HPDE6-E6E7 (cell line): ENCODE data around the gene EFHC2.
"Not testable (repeated sequence)": the region's sequence is repeated elsewhere in the genome, so short reads cannot be mapped to it uniquely, and the experiment has no call there.

ENCODE experiments used
- DNase-seq: peaks from one replicate; pipeline ENCODE4 v3.0.0; 2011; ENCODE audit warnings: missing footprints; ENCODE audit errors: extremely low spot score

The EFHC2 gene

DNA sequence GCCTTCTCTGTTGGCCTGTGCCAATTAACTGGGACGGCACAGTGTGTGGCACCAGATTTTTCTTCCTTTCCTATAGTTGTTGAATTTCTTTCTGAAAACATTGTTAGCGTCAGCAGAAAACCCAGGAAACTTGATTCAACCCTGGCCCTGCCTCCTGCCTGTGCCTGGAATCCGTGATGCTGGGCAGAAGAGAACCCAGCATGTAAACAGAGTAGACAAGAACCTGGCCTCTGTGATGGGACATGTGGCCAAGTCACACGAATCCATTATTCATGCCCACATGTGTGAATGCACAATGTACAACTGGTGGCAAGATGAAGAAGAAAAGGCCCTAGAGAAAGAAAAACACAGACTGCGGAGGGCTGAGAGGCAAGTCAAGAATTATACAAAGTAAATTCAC, 111.4 kb downstream of the EFHC2 start:
- DNase-seq = no peak

DNA sequence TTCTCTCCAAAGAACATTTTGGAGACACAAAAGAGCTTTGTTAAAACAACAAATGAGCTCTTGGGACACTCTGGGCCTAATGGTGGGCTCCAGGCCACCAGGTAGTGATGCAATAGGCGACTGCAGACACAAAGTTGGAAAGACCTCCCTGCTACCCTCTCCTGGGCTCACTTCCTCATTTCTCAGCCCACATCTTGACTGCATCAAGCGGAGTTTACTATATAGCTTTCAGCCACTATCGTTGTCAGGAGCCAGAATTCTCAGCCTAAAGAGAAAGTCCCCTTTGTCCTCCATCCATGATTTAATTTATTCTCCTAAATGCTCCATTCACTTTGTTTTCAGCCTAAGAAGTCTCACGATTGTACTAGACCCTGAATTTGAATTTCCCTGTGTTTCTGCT, 114.9 kb downstream of the EFHC2 start:
- DNase-seq = no peak

DNA sequence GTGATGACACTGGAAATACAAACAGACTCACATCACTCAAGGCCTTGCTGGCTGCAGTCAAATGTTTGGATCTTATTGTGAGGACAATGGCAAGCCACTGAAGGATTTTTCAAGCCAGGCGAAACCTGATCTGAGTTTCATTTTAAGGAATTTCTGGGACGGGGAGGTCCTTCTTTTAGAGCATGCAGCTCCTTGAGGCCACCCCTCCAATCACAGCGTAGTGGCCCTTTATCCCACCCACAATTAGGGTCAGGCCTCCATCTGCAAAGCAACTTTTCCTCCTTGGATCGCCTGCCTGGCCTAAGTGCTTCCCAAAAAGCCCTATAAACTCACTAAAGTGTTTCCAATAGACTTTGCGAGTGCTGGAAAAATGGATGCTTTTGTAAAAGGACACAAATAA, 115.5 kb downstream of the EFHC2 start:
- DNase-seq = no peak

DNA sequence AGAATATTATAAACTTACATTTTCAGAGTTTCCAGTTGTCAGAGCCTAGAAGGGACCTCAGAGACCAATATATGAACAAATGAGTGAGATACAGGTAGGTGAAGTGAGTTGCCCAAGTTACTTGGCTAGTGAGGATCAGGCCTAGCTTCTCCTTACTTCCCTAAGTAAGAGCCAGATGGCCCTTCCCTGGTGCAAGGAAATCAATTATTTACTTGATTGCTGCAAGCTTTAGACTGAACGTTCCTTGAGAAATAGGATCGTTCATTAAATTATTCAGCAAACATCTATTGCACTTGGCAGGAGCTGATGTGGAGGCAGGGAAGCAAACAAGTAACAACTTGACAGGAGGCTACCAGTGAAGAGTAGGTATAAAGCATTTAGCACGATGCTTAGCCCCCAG, 117.8 kb downstream of the EFHC2 start:
- DNase-seq = no peak

DNA sequence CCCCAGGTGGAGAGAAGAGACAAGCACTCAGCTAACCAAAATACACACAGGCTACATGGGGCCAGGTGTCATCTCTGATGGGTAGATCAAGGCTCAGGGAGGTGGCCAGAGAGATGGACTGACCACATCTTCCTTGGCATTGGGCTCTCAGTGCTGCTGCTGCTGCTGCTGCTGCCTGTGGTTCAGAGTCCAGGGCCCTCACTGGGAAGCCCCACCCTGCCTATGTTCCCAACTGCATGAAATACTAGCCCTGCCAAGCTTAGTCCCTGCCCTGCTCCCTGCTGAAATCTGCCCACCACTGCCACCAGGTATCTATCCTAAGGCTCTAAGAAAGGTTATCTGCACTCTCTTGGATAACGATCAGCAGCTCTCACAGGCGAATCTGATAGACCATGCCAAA, 118.7 kb downstream of the EFHC2 start:
- no peak for DNase-seq

DNA sequence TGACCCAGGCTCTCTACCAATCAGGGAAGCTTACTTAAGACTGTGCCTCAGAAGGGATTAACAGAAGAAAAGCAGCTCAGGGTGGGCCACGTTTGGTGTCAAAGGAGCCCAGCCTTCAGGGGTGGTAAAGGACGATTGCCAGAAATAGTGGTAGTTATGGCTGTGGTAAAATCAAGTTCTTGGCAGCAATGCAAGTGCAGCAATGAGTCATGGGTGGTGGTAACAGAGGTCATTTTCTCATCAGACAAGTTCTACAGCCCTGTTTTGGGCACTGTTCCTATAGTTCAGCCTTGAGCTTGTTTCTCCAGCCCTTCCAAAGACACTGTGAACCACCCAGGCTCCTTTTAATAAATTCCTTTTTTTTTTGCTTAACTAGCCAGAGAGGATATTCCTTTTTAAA, 120.3 kb downstream of the EFHC2 start:
- peak; percentile 42 for DNase-seq

DNA sequence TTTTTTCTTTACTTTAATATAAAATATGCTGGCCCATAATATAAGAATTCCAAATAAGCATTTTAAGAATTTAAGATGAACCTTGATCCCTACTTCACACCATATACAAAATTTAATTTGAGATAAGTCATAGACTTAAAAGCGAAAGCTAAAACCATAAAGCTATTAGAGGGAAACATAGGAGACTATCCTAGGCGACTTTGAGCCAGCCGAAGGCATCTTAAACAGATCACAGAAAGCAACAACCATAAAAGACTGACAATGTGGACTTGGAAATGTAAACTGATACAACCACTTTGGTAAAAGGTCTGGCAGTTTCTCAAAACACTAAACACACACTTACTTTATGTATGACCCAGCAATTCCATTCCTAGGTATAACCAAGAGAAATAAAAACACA, 125.0 kb downstream of the EFHC2 start:
- DNase-seq = no peak

DNA sequence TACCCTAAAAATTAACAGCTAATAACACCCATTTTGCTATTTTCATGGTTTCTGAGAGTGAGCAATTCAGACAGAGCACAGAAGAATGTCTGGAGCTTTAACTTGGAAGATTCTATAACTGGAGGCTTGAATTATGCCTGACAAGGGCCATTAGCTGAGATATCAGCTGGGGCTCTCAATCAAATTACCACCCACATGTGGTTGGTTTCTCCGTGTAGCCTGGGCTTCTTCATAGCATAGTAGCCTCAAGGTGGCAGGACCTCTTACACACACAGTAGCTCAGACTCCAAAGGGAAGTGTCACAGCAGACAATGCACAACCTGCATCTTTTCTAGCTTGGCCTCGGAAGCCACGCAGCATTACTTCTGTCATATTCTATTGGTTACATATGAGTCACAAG, 127.3 kb downstream of the EFHC2 start:
- no peak for DNase-seq

DNA sequence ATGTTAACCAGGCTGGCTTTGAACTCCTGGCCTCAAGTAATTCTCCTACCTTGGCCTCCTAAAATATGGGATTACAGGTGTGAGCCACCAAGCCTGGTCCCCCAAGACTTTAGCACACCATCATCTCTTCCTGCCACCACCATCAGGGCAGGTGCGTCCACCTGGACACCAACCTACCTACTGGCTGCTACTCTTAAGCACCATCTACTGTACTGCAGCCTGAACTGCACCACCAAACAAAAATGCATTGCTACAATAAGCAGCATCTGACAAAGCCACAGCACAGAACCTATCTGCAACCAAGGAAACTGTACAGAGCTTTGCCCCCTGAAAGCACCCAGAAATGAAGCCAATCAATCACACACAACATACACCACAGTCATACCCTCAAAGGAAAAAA, 139.7 kb downstream of the EFHC2 start:
- no peak for DNase-seq

DNA sequence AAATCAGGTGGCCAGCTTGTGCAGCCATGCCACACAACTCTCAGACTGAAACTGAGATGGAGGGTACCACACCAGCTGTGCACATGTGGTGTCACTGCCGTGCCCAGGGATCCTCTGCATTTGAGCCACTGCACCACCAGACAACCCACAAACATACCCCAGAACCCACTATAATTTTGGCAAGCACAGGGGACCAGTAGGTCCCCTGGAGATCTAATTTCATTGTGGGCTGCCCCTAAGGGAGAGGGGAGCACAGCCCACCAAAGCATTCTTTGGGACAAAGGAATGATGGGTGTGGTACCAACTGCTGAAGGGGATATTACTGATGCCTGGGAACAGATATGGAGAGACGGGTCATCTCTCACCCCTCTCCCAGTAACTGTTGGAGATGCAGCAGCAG, 140.9 kb downstream of the EFHC2 start:
- DNase-seq = no peak

DNA sequence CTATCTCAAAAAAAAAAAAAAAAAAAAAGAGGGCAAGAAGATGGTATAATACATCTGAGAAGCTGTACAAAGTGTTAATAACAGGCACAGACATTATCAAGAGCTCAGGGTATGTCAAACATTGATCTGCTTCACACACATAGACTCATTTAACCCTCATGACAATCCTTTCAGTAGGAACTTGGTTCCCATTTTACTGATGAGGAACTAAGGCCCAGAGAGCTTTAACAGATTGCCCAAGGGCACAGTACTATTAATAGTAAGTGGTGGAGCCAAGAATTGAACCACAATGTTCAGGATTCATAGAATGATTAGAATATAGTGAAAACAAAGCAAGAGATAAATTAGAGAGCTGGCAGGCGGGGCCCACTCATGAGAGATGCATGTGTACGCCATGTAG, 154.4 kb downstream of the EFHC2 start:
- no peak for DNase-seq

DNA sequence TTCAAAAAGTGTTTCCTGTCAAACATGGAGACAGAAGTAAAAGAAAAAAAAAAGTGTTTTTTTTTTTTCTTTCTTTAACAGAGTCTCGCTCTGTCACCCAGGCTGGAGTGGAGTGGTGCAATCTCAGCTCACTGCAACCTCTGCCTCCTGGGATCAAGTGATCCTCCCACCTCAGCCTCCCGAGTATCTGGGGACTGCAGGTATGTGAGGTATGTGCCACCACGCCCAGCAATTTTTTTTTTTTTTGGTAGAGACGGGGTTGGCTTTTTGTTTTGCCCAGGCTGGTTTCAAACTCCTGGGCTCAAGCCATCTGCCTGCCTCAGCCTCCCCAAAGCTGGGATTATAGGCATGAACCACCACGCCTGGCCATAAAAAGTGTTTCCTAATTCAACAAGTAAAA, 155.6 kb downstream of the EFHC2 start:
- not testable (repeated sequence) for DNase-seq

DNA sequence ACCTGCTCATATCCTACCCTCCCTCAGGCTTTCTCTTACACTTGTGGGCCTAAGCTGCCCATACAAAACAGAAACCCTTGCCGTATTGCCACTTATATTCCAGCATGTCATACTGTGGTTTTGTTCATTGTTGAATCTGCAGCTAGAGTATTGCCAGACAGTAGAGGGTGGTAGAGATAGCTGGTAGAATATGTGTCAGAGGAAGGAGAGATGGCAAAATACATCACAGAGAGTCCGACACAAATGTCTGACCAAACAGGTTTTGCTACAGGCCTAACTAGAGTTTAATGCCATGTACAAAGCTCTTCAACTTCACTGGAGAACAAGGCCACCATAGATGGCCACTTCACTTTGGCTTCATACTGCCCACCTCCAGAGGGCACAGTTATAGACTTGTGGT, 160.1 kb downstream of the EFHC2 start:
- DNase-seq = no peak

DNA sequence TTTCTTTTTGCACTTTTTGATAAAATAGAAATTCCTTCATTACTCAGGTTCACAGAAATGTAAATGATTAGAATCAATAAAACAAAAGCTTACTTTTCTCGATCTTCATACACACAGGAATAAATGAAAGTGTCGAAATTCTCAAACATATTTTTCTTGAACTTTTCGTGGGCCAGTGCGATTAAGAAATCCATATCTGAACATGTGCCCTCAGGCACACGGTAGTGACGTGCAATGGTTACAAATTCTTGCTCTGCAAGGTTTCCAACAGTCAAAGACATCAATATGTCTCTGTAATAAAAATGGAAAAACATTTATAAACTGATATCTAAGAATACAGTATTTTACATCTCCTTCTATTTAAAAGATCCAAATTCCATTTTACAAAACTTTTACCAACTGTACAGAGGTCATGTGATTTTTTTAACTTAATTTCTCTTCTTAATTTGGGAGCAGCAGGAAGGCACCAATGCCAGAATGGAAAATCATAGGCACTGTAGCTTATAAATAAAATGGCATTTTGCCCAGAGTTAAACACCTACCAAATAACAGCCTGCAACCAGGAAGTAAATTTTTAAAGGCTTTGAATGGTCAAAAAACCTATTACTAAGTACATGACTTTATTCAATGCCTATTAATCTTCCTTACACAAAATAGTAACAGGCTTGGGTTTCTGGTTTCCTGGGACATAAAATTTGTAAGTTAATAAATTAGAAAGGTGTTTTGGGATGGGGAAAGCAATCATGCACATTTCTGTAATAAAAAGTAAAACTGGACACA, 165.0 kb downstream of the EFHC2 start:
- no peak for DNase-seq

DNA sequence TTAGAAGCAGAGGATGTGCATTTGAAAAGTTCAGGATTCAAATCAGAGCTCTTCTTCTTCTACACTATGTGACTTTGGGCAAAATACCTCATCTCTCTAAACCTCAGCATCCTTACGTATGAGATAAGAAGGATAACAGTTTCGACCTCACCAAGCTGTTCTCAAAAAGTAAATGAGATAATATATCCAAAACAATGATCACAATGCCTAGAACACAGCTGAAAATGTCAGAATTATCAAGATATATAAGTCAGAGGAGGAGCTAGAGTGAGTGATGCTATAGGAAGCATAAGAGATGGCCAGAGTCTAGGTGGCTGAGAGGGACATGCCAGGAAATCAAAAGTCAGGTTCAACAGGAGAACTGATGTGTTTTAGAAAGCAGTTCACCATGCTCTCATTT, 168.0 kb downstream of the EFHC2 start:
- DNase-seq = no peak

DNA sequence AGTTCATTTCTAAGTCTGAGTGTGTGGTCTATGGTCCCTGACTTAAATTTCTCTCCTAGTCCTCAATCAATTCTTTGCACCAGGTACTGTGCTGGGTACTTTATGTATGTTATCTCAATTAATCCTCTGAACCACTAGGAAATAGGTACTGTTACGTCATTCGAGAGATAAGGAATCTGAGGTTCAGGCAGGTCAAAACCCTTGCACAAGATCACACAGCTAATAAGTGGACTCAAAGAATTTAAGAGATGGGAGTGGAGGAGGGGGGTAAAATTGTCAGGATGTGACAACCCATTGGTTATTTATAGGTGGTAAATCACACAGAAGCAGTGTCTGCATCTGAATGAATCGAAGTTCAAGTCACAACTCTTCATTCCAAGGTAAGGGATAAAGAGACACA, 169.4 kb downstream of the EFHC2 start:
- no peak for DNase-seq

DNA sequence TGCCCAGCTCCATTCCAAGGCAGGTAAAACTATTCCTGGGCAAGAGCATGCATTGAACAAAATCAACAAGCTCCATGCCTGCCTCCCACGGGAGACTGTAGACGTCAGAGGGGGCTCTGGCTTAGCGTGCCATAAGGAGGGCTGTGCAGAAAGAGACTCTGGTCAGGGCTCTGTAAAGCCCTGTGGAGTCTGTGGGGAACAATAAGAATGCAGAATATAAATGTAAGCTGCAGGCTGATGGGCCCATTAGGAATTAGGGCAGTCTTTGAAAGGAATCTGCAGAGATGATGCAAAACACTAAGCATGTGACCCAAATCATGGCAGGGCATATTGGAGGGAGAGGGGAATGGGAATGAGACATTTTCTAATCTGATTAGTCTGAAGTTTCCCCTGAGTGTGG, 170.3 kb downstream of the EFHC2 start:
- no peak for DNase-seq

DNA sequence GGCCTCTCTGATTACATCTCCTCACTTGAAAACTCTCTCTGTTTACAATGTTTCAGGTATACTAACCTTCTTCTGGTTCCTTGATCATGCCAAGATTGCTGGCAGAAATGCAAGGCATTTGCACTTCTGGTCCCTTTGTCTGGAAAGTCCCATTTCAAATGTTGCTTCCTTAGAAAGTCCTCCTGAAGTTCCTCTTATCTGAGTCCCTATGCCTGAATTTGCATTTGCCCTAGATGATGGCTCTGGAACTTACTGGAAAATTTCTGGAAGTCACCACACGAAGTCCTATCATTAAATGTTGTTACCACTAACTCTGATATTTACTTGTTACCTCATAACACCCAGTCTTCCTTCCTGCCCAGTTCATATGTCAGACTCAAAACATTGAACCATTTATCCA, 176.4 kb downstream of the EFHC2 start:
- DNase-seq = no peak

DNA sequence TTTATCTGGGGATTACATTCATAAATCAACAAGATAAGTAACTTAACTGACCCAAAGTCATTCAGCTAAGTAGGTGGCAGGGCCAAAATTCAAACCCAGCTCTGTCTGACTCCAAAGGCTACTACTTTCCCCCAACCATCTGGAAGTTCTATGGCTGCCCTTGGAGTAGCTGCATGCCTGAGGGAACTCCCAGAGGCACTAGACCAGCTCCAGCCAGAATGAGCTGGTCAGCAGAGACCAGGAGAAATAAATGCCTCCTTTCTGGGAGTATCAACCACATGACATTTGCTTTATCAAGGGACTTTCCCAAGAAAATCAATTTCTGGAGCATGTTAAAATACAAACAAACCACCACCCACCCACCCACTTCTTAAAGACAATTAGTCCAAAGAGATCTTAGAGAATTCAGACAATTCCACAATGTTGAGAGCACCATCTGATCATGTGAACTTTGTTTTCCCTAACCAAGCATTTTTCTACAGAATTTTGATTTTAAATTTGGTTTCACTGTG, 180.5 kb downstream of the EFHC2 start:
- no peak for DNase-seq

DNA sequence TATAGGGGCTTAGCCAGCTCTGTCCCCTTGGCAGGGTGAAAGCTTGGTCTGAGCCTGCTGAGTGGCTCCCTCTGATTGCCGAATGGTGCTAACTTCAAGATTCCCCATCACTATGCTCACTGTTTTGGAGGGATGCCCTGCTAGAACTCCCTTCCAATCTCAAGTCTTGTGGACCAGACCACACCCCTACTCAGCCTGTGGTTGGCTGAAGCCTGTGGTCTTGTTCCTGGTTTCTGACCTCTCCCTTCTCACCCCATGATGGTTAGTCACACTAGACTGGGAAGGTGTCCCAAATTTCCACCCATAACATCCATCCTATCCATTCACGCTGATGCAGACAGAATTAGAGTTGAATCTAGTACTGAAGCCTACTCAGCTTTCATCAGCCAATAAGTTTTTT, 185.6 kb downstream of the EFHC2 start:
- no peak for DNase-seq

DNA sequence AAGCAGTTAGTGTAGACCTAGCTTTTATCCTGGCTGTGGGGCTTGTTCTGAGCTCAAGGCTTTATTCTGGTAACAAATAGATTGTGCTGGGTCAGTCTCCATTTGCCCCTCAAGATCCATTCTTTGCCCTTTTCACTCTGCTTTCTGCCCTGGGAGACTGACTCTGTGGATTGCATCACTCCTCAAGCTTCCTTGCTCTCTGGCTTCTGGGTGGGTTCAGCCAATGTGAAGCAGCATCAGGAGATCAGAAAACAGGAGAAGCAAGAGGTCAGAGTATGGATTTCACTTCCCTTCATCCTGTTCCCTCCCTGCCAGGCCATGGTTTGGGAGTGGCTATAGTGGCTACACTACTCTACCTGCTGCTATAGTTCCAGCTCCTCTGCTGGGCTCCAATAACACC, 186.2 kb downstream of the EFHC2 start:
- DNase-seq = no peak

DNA sequence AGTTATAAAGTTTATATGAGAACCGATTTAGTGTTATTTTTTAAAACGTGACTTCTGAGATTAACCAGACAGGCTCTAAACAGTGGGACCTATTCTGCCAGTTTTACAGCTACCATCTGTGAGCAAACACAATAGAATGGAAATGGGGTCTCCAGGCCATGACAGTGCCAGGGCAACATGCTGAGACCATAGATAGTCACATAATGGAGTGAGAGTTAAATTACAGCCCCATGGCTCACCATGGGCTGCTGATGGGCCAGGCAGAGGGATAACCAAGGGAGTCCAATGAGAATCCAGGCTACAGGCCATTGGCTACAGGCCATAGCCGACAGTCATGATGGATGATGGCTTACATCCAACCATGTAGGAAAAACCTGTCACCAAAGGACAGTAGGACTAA, 186.7 kb downstream of the EFHC2 start:
- no peak for DNase-seq

DNA sequence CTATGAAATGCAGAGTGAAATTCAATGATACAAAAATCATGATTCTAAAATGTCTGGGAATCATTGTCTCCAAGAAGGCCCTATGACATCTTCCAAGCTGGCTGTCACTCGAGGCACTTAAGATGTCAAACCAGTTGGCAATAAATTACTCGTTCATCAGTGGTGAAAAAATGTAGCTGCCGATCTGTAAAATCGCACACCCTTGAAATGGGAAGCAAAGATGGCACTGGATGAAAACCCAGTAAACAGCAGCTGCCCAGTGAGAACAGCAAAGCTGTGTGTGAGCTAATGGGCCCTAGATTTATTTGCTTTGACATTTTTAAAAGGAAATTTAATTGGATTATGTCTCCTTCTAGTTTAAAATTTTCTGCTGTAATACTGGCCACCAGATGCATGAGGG, 188.3 kb downstream of the EFHC2 start:
- DNase-seq = no peak

DNA sequence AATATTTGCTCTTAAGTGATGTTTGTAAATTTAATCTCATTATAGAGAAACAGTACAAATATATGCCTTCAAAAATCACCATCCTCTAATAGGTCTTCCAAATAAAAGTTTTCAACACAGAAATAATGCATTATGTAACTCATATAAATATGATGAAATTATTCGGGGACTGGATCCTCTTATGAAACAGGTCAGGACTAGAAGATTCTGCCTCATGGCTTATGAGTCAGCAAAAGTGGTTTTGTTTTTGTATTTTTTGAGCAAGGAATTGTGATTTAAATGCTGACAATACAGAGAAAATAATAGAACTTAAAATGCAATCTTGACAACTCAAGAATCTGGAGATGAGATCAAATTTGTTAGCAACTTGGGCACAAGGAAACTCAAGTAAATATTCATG, 190.6 kb downstream of the EFHC2 start:
- peak; percentile 38 for DNase-seq
